SK-N-MC (cell line): ENCODE data around the gene CD99L2.

Experiments used
- EZH2 ChIP-seq: fragments of 200-600 bp; sonication (generic); IDR thresholded peaks from one replicate; pipeline ENCODE4 v1.6.1; 2017; ENCODE audit warnings: antibody characterized with exemption
- FOXP2 ChIP-seq: optimal IDR thresholded peaks from 2 replicates; pipeline ENCODE3; 2011; ENCODE audit warnings: mild to moderate bottlenecking, moderate library complexity; ENCODE audit not compliant: insufficient read depth; ENCODE audit errors: extremely low read length, control extremely low read depth
- POLR2AphosphoS5 ChIP-seq: IDR thresholded peaks from 2 replicates; pipeline ENCODE4 v1.6.1; 2012; ENCODE audit warnings: mild to moderate bottlenecking, low read depth, low read length, borderline replicate concordance

DNA sequence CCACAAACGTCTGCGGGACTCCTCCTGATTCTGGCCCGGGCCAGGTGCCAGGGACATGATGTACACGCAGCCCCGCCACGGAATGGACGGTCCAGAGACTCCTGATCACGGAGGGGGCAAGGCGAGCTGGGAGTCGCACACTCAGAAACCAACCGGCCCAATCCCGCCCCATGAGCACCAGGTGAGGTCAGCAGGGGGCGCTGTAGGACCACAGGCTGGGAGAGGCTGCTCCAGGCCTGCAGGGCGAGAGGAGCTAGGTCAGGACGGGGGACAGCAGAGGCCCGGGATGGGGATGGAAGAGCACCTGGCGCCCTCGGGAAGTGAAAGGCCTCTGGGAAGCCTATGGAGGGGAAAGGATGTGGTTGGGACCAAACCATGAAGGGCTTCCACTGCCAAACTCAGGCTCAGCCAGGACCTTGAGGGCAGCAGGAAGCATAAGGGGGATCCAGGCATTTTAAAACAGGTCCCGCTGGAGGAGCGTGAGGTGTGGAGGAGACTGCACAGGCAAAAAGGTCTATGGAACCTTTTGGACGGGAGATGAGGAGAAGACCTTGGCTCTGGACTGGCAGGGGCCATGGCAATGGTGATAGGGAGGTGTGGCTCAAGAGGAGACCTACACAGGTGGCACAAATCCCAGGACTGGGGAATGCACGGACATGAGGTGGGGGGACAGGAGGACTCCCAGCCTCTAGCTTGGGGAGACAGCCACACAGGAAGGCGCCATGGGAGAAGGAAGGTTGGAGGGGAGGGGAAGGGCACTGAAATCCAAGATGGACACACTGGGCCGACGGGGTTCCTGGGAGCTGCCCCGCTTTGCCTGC lies 126.1 kb downstream of the CD99L2 start:
- no peak for TF ChIP-seq EZH2
- no peak for TF ChIP-seq POLR2AphosphoS5
- TF ChIP-seq FOXP2: no peak
